Activated CD8-positive, alpha-beta T cell treated with anti-CD3 and anti-CD28 coated beads for 36 hours (primary cell): ENCODE measurements around the gene ATXN1. TPM values are rescaled to one million over a fixed set of nuclear protein-coding genes. Genes with fewer than 3 reads are reported as not detected.

ENCODE experiments used
- ATAC-seq: fragments of 200-7000 bp; cut with Tn5 transposase; one replicate; pipeline ENCODE4 v1.10.0; 2021; ENCODE audit warnings: mild to moderate bottlenecking, moderate library complexity
- CTCF ChIA-PET: fragments of 350-600 bp; sonication (Branson Sonifier 250); formaldehyde crosslinking; loops from one replicate; lab custom pipeline; 2021; ENCODE audit warnings: antibody characterized with exemption; lab: Charles Lee
- POLR2A ChIA-PET: fragments of 350-600 bp; sonication (Branson Sonifier 250); formaldehyde crosslinking; loops from one replicate; lab custom pipeline; 2021; ENCODE audit warnings: antibody characterized with exemption; lab: Charles Lee
- DNase-seq: peaks from one replicate; pipeline ENCODE4 v3.0.0-alpha.2; 2020
- H3K27ac Mint-ChIP-seq: one replicate; pipeline ENCODE4 v1.8.0; 2021; ENCODE audit warnings: mild to moderate bottlenecking, mixed read lengths
- H3K27me3 Mint-ChIP-seq: one replicate; pipeline ENCODE4 v1.8.0; 2021; ENCODE audit warnings: mixed read lengths
- H3K36me3 Mint-ChIP-seq: one replicate; pipeline ENCODE4 v1.8.0; 2021; ENCODE audit warnings: low read depth, mixed read lengths
- H3K4me1 Mint-ChIP-seq: one replicate; pipeline ENCODE4 v1.8.0; 2021; ENCODE audit warnings: low read depth, mixed read lengths
- H3K4me3 Mint-ChIP-seq: one replicate; pipeline ENCODE4 v1.8.0; 2021; ENCODE audit warnings: mild to moderate bottlenecking, moderate library complexity, mixed read lengths
- H3K9me3 Mint-ChIP-seq: one replicate; pipeline ENCODE4 v1.8.0; 2021; ENCODE audit warnings: mixed read lengths
- intact Hi-C: fragments of 100-400 bp; cut with micrococcal nuclease; formaldehyde crosslinking; loops from one replicate; pipeline ENCODE4 v1.10.0; 2022
- total RNA-seq, 2 experiments: library from RNA; stranded (reverse); gene quantifications; one replicate each; pipeline ENCODE4 v1.2.3, GENCODE V29; 2021
- TF ChIP-seq, protein P1 (sequence below): fragments of 200-600 bp; IDR thresholded peaks from one replicate; pipeline ENCODE4 v1.8.0; 2022; ENCODE audit warnings: antibody characterized with exemption, mild to moderate bottlenecking

ATXN1 gene
- total RNA-seq, 2 experiments from 2014 or later = 35.4 to 40.8 TPM

DNA sequence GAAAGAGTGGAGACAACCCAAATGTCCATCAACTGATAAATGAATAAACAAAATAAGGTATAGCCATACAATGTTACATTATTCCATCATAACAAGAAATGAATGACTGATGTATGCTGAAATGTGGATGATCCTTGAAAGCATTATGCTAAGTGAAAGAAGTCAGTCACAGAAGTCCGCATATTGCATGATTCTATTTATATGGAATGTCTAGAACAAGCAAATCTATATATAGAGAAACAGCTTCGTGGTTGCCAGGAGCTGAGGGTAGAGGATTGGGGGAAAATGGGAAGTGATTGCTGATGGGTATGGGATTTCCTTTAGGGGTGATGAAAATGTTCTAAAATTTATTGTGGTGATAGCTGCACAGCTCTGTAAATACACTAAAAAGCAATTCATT lies 196.8 kb downstream of the ATXN1 start:
- CTCF ChIA-PET = interaction anchor here (1.0 kb wide), 1 partner anchor 206 kb away, joined by 3 read pairs; no protein-coding TSS in a partner anchor
- H3K36me3 Mint-ChIP-seq = peaks cover 4% of the 10 kb centered on the region
- H3K27ac Mint-ChIP-seq = no peak overlapping the region

GRCh38 chr6:16563628-16564240 lies 197.5 kb downstream of the ATXN1 start:
- no peak for ATAC-seq
- DNase-seq = no peak
- peaks cover 2% of the 10 kb centered on the region for H3K36me3 Mint-ChIP-seq
- TF ChIP-seq, protein P1, sequence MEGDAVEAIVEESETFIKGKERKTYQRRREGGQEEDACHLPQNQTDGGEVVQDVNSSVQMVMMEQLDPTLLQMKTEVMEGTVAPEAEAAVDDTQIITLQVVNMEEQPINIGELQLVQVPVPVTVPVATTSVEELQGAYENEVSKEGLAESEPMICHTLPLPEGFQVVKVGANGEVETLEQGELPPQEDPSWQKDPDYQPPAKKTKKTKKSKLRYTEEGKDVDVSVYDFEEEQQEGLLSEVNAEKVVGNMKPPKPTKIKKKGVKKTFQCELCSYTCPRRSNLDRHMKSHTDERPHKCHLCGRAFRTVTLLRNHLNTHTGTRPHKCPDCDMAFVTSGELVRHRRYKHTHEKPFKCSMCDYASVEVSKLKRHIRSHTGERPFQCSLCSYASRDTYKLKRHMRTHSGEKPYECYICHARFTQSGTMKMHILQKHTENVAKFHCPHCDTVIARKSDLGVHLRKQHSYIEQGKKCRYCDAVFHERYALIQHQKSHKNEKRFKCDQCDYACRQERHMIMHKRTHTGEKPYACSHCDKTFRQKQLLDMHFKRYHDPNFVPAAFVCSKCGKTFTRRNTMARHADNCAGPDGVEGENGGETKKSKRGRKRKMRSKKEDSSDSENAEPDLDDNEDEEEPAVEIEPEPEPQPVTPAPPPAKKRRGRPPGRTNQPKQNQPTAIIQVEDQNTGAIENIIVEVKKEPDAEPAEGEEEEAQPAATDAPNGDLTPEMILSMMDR = no peak
- H3K27ac Mint-ChIP-seq = no peak overlapping the region
- intact Hi-C loops = no loop called here
- no peaks in the 10 kb centered on the region for H3K9me3 Mint-ChIP-seq
- H3K4me3 Mint-ChIP-seq = no peak overlapping the region
- CTCF ChIA-PET = no interaction called here
- POLR2A ChIA-PET = no interaction called here
- peaks cover 7% of the 10 kb centered on the region for H3K4me1 Mint-ChIP-seq
- H3K27me3 Mint-ChIP-seq = no peaks in the 10 kb centered on the region

More for the DNA sequence above, 196.8 kb downstream of the ATXN1 start:
- Mint-ChIP-seq H3K9me3 (no peaks in the 10 kb centered on the region), H3K27me3 (no peaks in the 10 kb centered on the region), H3K4me1 (peaks cover 8% of the 10 kb centered on the region), H3K4me3 (no peak overlapping the region)
- ATAC-seq = no peak
- intact Hi-C loops = no loop called here
- TF ChIP-seq, protein P1 = no peak
- DNase-seq = no peak
- POLR2A ChIA-PET = interaction anchor here (0.6 kb wide), 2 partner anchors 23 to 455 kb away, joined by 3 to 4 read pairs; no protein-coding TSS in a partner anchor

DNA sequence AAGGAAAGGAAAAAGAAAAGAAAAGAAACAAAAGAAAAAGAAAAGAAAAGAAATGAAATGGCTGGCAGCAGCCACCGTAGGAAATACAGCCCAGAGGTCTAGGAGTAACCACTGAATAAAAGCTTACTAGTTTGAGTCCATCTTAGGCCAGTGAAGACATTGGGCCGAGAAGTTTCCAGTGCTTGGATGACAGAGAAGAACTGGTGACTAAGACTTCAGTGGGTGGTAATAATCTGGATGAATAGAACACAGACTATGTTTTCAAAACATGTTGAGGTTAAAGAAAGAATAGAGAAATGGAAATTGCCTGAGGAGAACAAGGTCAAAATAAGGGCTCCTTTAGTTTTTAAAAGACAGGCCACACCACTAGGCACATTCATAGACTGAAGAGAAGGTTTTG lies 198.8 kb downstream of the ATXN1 start:
- peaks cover 2% of the 10 kb centered on the region for H3K4me1 Mint-ChIP-seq
- ChIA-PET POLR2A (no interaction called here), CTCF (no interaction called here)
- no peaks in the 10 kb centered on the region for H3K36me3 Mint-ChIP-seq
- no peaks in the 10 kb centered on the region for H3K27me3 Mint-ChIP-seq
- H3K9me3 Mint-ChIP-seq = no peaks in the 10 kb centered on the region
- H3K27ac Mint-ChIP-seq = no peak overlapping the region
- ATAC-seq (peak; percentile 47), DNase-seq (no peak)
- TF ChIP-seq, protein P1 = no peak
- intact Hi-C loops = no loop called here
- no peak overlapping the region for H3K4me3 Mint-ChIP-seq

GRCh38 chr6:16559071-16559470 lies 202.2 kb downstream of the ATXN1 start:
- ChIA-PET POLR2A (no interaction called here), CTCF (interaction anchor here (0.7 kb wide), 1 partner anchor 711 kb away, joined by 3 read pairs; no protein-coding TSS in a partner anchor)
- H3K27ac Mint-ChIP-seq = no peak overlapping the region
- ATAC-seq (no peak), DNase-seq (no peak)
- no peaks in the 10 kb centered on the region for H3K4me1 Mint-ChIP-seq
- intact Hi-C loops = no loop called here
- peaks cover 5% of the 10 kb centered on the region for H3K36me3 Mint-ChIP-seq
- TF ChIP-seq, protein P1 = no peak
- H3K27me3 Mint-ChIP-seq = no peaks in the 10 kb centered on the region
- no peak overlapping the region for H3K4me3 Mint-ChIP-seq
- no peaks in the 10 kb centered on the region for H3K9me3 Mint-ChIP-seq

GRCh38 chr6:16555550-16555949 lies 205.7 kb downstream of the ATXN1 start:
- Mint-ChIP-seq H3K9me3 (no peaks in the 10 kb centered on the region), H3K27me3 (no peaks in the 10 kb centered on the region), H3K4me3 (no peak overlapping the region), H3K27ac (no peak overlapping the region), H3K36me3 (peaks cover 10% of the 10 kb centered on the region), H3K4me1 (no peaks in the 10 kb centered on the region)
- POLR2A ChIA-PET = interaction anchor here (1.0 kb wide), 1 partner anchor 31 kb away, joined by 3 read pairs; no protein-coding TSS in a partner anchor
- TF ChIP-seq, protein P1 = no peak
- intact Hi-C loops = no loop called here
- no peak for ATAC-seq
- no peak for DNase-seq
- CTCF ChIA-PET = no interaction called here
